Kidney (tissue), 14 donors: ENCODE data around the gene TAX1BP1. TPM values are rescaled to one million over a fixed set of nuclear protein-coding genes. Genes with fewer than 3 reads are reported as not detected.

ENCODE experiments used
- DNase-seq, 5 donors: peaks; one replicate each; pipeline ENCODE4 v3.0.0-alpha.2; 2013 to 2020
- FAIRE-seq: peaks from 2 replicates; lab custom pipeline; 2012; peaks lifted over from hg19 to GRCh38; lab: Jason Lieb, UNC
- H3K27ac ChIP-seq, 2 donors: one replicate each; pipeline ENCODE4 v1.7.0; 2013; ENCODE audit warnings: low read depth in 2 of 2, low read length in 2 of 2, inconsistent platforms in 1 of 2
- H3K27me3 ChIP-seq: one replicate; pipeline ENCODE4 v1.7.1; 2013; ENCODE audit warnings: low read length, inconsistent platforms; ENCODE audit not compliant: control insufficient read depth, insufficient read depth
- H3K36me3 ChIP-seq, 3 donors: one replicate each; pipeline versions ENCODE4 v1.7.0 to v1.7.1; 2013; ENCODE audit warnings: low read length in 3 of 3, control low read depth in 1 of 3, inconsistent platforms in 1 of 3; ENCODE audit not compliant: insufficient read depth in 3 of 3, control insufficient read depth in 2 of 3
- H3K4me1 ChIP-seq, 3 donors: one replicate each; pipeline versions ENCODE4 v1.7.0 to v1.7.1; 2013; ENCODE audit warnings: low read length in 3 of 3, inconsistent platforms in 1 of 3, low read depth in 1 of 3; ENCODE audit not compliant: control insufficient read depth in 2 of 3, insufficient read depth in 2 of 3
- H3K4me3 ChIP-seq, 3 donors: one replicate each; pipeline versions ENCODE4 v1.7.0 to v1.8.1; 2013; ENCODE audit warnings: low read length in 3 of 3, control low read depth in 1 of 3, inconsistent platforms in 1 of 3
- H3K9ac ChIP-seq, 3 donors: one replicate each; pipeline versions ENCODE4 v1.7.0 to v1.7.1; 2013; ENCODE audit warnings: low read length in 3 of 3, control low read depth in 1 of 3, inconsistent platforms in 1 of 3
- H3K9me3 ChIP-seq, 3 donors: one replicate each; pipeline versions ENCODE4 v1.7.0 to v1.7.1; 2013; ENCODE audit warnings: low read length in 3 of 3, control low read depth in 1 of 3, inconsistent platforms in 1 of 3; ENCODE audit not compliant: control insufficient read depth in 2 of 3, insufficient read depth in 1 of 3
- intact Hi-C: fragments of 100-400 bp; cut with DNase I; formaldehyde crosslinking; loops from one replicate; pipeline ENCODE4 v1.11.1; 2022
- polyA plus RNA-seq: library from polyadenylated mRNA; stranded (reverse); fragments of 350-450 nt; fragmentation: Illumina TruSeq; extraction: RNeasy Lipid Tissue Mini Kit (QIAGEN cat#74804); gene quantifications from one replicate; pipeline ENCODE4 v1.2.3, GENCODE V29; 2014; ENCODE audit warnings: low read depth, low replicate concordance; ENCODE audit not compliant: insufficient read depth
- total RNA-seq: library from RNA; stranded (reverse); fragmentation: NEBNext Ultra II Directional; extraction: Animal tissue kit (Norgen Biotek cat#: 25700); gene quantifications from one replicate; pipeline ENCODE4 v1.2.1, GENCODE V29; 2021
- TF ChIP-seq, protein P1 (sequence below): IDR thresholded peaks from 3 replicates; pipeline ENCODE4 v1.5.1; 2012; ENCODE audit warnings: mild to moderate bottlenecking, moderate library complexity, borderline replicate concordance; ENCODE audit not compliant: insufficient read depth; ENCODE audit errors: extremely low read depth
- donor health status: control.
- donor health status: control.
- donor health status: control.
- donor health status: control.
- donor health status: control.
- donor health status: DM: yes; HTN: yes; CAD: no.
- donor health status: Normal renal cell carcinoma (clear cell type).

The TAX1BP1 gene
- total and polyA plus RNA-seq, 2 donors from 2014 or later = 88.4 to 113 TPM

DNA sequence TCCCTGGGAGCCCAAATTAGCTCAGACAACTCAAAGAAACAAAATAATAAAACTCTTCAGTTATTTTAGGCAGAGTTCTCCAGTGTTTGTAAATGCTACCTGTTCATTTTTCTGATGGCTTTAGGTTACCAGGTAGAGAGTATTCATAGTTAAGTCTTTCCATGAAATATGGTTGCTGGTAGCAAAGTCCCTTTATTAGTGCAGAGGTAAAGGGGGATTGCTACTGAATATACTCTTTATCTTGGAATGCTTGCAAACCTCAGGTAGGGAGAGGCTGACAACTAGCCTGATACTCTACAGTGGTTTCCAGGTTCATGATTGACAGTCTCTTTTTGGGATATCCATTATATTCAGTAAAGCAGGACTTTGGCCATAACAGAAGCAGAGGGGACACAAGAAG, 6.5 kb downstream of the TAX1BP1 start:
- H3K36me3 ChIP-seq = peaks cover 0 to 14% (median 13%) of the 10 kb centered on the region in 3 donors
- peaks cover 4 to 22% (median 7%) of the 10 kb centered on the region in 3 donors for H3K4me1 ChIP-seq
- no peak for DNase-seq
- no peak overlapping the region for H3K27ac ChIP-seq
- H3K27me3 ChIP-seq = no peaks in the 10 kb centered on the region
- no peaks in the 10 kb centered on the region for H3K9me3 ChIP-seq
- TF ChIP-seq, protein P1, sequence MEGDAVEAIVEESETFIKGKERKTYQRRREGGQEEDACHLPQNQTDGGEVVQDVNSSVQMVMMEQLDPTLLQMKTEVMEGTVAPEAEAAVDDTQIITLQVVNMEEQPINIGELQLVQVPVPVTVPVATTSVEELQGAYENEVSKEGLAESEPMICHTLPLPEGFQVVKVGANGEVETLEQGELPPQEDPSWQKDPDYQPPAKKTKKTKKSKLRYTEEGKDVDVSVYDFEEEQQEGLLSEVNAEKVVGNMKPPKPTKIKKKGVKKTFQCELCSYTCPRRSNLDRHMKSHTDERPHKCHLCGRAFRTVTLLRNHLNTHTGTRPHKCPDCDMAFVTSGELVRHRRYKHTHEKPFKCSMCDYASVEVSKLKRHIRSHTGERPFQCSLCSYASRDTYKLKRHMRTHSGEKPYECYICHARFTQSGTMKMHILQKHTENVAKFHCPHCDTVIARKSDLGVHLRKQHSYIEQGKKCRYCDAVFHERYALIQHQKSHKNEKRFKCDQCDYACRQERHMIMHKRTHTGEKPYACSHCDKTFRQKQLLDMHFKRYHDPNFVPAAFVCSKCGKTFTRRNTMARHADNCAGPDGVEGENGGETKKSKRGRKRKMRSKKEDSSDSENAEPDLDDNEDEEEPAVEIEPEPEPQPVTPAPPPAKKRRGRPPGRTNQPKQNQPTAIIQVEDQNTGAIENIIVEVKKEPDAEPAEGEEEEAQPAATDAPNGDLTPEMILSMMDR = no peak
- intact Hi-C loops = no loop called here
- no peak overlapping the region for H3K4me3 ChIP-seq
- no peak for FAIRE-seq
- no peak overlapping the region for H3K9ac ChIP-seq

DNA sequence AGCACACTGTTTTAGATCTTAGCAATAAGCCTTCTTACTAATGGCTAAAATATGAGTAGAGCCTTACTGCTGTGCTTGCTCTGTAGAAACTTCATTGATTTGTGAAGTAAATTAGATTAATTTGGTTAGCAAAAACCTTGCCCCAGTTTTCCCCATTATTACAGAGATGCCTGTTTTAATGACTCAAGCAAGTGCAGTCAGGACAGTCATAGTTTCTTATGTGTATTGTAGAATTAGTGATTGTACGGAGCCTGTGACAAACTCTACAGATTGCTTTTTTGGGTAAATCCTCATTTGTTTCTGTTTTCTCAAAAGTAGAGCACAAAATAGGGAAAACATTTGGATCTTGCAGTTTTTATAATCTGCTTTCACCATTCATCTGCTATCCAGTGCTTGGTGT, 7.0 kb downstream of the TAX1BP1 start:
- peaks cover 4 to 22% (median 7%) of the 10 kb centered on the region in 3 donors for H3K4me1 ChIP-seq

DNA sequence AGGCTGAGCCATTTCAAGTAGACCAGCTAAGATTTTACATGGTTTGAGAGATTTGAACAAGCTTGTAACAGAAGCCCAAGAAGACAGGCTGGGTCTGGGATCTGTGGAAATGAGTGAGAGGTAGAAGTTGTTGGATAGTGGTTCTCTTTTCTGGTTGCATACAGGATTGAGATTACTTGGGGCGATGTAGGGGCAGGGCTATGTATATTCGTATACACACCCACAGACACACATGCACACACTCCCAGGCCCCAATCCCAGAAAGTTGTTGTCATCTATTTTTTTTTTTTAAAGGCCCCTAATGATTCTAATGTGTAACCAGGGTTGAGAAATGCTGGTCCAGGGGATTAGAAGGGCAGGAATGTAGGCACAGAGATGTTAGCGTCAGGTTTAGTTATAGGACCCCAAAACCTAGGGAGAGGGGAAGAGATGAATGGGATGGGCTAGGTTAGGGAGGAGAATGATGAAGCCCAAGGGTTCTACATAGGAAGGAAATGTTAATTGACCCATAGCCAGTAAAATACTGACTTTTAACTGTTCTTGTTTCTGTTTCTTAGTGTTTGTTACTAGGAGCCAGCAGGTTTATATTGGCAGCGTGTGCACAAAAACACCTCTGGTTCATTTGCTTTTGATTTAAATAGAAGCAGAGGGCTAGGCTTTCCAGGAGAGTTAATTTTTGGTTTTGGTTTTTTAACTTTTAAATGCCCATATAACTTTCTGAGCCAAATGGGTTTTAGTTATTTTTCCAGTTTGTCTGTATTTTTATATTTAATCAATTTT, 7.8 kb downstream of the TAX1BP1 start:
- DNase-seq (no peak), FAIRE-seq (no peak)
- no peaks in the 10 kb centered on the region for H3K27me3 ChIP-seq
- H3K9me3 ChIP-seq = no peaks in the 10 kb centered on the region
- intact Hi-C loops = no loop called here
- H3K9ac ChIP-seq = no peak overlapping the region
- TF ChIP-seq, protein P1 = no peak
- peaks cover 0 to 20% (median 15%) of the 10 kb centered on the region in 3 donors for H3K36me3 ChIP-seq
- no peak overlapping the region for H3K4me3 ChIP-seq
- no peak overlapping the region for H3K27ac ChIP-seq
- peaks cover 4 to 22% (median 7%) of the 10 kb centered on the region in 3 donors for H3K4me1 ChIP-seq

More for the DNA sequence above, 7.0 kb downstream of the TAX1BP1 start:
- no peaks in the 10 kb centered on the region for H3K27me3 ChIP-seq
- H3K9me3 ChIP-seq = no peaks in the 10 kb centered on the region
- TF ChIP-seq, protein P1 = no peak
- no peak for FAIRE-seq
- H3K27ac ChIP-seq = no peak overlapping the region
- no peak for DNase-seq
- intact Hi-C loops = no loop called here
- peaks cover 0 to 15% (median 15%) of the 10 kb centered on the region in 3 donors for H3K36me3 ChIP-seq
- H3K9ac ChIP-seq = no peak overlapping the region
- no peak overlapping the region for H3K4me3 ChIP-seq
